C4-2B (cell line): ENCODE measurements around the gene TBC1D22A.

Experiments
- ZFX ChIP-seq: fragments of 450-650 bp; IDR thresholded peaks from 2 replicates; pipeline ENCODE4 v1.6.1; 2017
- TF ChIP-seq, protein P1 (sequence below): fragments of 450-650 bp; conservative IDR thresholded peaks from 2 replicates; pipeline ENCODE4 v1.5.1; 2017; ENCODE audit warnings: mild to moderate bottlenecking

- TF ChIP-seq, protein P1, sequence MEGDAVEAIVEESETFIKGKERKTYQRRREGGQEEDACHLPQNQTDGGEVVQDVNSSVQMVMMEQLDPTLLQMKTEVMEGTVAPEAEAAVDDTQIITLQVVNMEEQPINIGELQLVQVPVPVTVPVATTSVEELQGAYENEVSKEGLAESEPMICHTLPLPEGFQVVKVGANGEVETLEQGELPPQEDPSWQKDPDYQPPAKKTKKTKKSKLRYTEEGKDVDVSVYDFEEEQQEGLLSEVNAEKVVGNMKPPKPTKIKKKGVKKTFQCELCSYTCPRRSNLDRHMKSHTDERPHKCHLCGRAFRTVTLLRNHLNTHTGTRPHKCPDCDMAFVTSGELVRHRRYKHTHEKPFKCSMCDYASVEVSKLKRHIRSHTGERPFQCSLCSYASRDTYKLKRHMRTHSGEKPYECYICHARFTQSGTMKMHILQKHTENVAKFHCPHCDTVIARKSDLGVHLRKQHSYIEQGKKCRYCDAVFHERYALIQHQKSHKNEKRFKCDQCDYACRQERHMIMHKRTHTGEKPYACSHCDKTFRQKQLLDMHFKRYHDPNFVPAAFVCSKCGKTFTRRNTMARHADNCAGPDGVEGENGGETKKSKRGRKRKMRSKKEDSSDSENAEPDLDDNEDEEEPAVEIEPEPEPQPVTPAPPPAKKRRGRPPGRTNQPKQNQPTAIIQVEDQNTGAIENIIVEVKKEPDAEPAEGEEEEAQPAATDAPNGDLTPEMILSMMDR, result no peak
- no peak for TF ChIP-seq ZFX
Observed at GRCh38 chr22:46773076-46773475, 10.6 kb downstream of the TBC1D22A start.
